ENCODE data around the gene XPA.
"Not testable (repeated sequence)": the region's sequence is repeated elsewhere in the genome, so short reads cannot be mapped to it uniquely, and the experiment has no call there.

XPA gene

DNA sequence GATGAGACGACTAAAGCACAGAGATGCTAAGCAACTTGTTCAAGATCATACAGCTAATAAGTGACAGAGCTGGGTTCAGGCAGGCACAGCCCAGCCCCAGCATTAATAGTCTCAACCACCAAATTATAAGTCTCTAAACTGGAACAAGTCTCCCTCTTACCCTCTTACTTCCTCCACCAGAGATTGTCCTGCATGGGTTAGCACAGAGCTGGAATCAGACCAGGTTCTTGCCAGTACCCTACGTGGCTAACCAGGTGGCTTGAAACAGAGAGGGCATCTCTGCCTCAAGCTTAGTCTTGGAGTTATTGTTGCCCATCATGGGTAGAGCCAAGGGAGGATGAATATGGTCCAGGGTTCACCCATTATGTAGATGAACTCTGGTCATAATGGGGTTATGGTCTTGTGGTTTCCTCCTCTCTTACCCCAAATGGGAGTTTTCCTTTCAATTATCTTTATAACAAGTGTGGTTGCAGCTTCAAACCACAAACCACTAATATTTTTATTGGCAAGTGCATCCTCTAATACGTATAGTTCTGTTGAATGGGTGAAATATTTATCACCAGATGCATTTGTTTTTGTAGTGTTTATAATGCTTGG is 8.3 kb upstream of the XPA start:
- DNase-seq = no peak
- in situ Hi-C loops (cut with HindIII; ENCODE audit: low pct_ligation_motif_present, low pct_unique_long_range_greater_than_20kb, low sequenced_read_pairs) = no loop called here

DNA sequence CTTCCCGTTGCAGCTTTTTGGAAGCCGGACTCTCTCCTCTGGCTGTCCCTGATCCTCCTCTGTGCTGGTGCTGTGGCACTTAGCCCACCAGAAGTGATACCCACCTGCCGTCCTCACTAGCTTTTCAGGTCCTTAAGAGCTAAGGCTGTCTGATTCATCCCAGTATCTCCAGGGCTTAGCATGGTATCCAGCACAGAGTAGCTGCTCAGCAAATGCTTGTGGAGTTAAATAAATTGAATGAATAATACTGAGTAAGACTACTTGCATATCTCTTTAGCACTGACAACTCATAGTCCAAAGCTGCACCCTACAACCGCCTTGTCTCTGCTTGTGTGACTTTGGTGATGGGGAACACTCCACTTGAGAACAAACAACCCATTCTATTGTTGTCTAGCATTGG is 7.7 kb upstream of the XPA start:
- in situ Hi-C loops (cut with HindIII; ENCODE audit: low pct_ligation_motif_present, low pct_unique_long_range_greater_than_20kb, low sequenced_read_pairs) = no loop called here
- no peak for DNase-seq

DNA sequence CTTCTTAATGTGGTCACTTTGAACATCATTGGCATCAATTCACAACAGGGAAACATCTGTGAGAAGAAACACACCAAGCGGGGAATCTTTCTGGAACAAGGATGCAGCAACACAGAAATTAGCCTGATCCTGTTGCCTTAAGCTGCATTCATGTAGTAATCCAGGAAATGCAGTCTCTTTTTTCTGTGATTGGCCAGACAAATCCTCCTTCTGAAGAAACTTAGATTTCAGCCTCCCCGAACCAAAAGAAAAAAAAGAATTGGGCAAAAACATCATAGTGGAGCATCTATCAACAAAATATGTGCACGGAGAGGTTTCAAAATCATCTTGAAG is 7.2 kb upstream of the XPA start:
- no peak for DNase-seq
- in situ Hi-C loops (cut with HindIII; ENCODE audit: low pct_ligation_motif_present, low pct_unique_long_range_greater_than_20kb, low sequenced_read_pairs) = no loop called here

DNA sequence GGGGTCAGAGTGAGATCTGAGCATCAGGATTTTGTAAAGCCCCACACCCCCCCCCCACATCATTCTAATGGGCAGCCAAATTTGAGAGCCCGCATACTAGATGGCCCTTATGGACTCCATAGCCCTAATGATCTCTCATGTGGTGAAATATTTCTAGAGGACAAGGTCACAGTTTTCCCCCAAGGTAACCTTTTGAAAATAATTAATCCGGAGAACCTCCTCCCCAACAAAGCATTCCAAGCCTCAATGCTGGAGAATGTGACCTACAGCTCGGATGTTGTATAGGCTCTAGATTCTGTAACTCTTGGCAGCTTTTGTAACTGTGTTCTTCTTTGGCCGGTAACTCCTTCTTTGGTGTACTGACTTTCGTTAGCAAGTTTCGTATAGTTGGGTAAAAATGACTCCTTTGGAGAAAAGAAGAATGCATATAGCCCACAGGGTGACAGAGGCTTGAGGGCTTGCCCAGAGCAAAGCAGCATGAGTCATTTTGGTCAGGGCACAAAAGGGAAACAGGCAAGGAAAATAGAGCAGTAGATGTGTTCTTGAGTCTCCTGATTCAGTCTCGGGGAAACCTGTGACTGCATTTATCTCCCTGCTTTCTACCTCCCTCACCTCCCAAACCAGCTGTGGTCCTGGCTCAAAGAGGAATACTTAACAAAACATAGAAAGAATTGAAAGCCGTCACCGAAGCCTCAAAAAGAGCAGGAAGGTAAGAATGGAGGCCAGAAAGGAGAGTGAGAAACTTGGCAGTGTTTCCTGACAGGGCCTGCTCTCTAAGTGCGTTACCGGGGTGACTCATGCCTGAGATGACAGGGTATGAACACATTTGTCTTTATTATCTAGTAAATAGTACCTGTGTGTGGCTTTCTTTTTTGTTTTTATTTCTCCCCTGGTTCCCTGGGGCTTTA is 6.6 kb upstream of the XPA start:
- DNase-seq = peak; percentile 87
- in situ Hi-C loops (cut with HindIII; ENCODE audit: low pct_ligation_motif_present, low pct_unique_long_range_greater_than_20kb, low sequenced_read_pairs) = no loop called here

DNA sequence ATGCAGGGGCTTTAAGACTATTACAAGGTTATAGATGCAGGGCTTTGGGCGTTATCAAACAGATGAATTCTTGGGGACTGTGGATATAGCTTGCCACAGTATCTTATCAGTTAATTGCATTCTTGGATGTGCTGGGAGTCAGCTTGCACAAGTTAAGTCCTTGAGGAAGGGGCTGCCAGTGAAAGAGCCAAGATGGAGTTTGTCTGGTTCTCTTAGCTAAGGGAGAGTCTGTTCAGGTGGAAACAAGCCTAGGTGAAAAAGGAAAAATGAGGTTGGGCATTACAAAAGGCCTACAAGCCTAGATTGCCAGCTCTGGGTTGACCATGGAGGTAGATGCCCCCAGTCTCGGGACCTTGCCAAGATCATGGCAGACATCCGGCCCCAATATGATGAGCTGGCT is 2.7 kb upstream of the XPA start:
- in situ Hi-C loops (cut with HindIII; ENCODE audit: low pct_ligation_motif_present, low pct_unique_long_range_greater_than_20kb, low sequenced_read_pairs); DNase-seq: not testable (repeated sequence)

DNA sequence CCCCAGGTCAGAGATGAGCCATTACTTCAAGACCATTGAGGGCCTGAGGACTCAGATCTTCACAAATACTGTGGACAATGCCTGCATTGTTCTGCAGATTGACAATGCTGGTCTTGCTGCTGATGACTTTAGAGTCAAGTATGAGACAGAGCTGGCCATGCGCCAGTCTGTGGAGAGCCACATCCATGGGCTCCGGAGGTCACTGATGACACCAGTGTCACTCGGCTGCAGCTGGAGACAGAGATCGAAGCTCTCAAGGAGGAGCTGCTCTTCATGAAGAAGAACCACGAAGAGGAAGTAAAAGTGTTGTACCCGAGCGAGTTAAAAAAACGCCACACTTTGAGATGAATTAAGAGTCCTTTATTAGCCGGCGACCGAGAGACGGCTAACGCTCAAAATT is 2.1 kb upstream of the XPA start:
- in situ Hi-C loops (cut with HindIII; ENCODE audit: low pct_ligation_motif_present, low pct_unique_long_range_greater_than_20kb, low sequenced_read_pairs); DNase-seq: not testable (repeated sequence)

DNA sequence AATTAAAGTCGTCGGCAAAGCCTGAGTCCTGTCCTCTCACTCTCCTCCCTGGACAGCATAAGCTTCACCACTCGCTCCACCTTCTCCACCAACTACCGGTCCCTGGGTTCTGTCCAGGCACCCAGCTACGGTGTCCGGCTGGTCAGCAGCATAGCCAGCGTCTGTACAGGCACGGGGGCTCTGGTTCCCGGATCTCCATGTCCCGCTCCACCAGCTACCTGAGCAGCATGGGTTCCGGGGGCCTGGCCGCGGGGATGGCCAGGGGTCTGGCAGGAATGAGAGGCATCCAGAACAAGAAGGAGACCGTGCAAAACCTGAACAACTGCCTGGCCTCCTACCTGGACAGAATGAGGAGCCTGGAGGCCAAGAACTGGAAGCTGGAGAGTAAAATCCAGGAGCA is 1.7 kb upstream of the XPA start:
- in situ Hi-C loops (cut with HindIII; ENCODE audit: low pct_ligation_motif_present, low pct_unique_long_range_greater_than_20kb, low sequenced_read_pairs) = no loop called here
- no peak for DNase-seq

DNA sequence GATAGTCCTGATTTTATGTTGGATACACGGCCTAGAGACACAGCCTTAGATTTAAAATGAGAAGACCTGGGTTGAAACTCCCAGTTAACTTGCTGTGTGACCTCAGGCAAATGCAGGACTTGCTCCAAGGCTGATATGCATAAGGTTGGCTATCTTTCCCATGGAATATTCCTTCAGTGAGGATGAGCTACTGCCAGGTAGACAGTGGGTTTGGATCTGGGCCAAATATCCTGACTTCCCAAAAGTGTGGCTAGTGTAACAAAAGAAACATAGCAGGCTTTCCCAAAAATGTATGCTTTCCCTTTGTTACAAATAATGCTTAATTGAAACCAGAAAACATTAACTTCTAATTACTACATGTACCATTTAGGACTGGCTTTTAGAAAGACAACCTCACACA is 697 bp upstream of the XPA start:
- in situ Hi-C loops (cut with HindIII; ENCODE audit: low pct_ligation_motif_present, low pct_unique_long_range_greater_than_20kb, low sequenced_read_pairs) = no loop called here
- DNase-seq = no peak

DNA sequence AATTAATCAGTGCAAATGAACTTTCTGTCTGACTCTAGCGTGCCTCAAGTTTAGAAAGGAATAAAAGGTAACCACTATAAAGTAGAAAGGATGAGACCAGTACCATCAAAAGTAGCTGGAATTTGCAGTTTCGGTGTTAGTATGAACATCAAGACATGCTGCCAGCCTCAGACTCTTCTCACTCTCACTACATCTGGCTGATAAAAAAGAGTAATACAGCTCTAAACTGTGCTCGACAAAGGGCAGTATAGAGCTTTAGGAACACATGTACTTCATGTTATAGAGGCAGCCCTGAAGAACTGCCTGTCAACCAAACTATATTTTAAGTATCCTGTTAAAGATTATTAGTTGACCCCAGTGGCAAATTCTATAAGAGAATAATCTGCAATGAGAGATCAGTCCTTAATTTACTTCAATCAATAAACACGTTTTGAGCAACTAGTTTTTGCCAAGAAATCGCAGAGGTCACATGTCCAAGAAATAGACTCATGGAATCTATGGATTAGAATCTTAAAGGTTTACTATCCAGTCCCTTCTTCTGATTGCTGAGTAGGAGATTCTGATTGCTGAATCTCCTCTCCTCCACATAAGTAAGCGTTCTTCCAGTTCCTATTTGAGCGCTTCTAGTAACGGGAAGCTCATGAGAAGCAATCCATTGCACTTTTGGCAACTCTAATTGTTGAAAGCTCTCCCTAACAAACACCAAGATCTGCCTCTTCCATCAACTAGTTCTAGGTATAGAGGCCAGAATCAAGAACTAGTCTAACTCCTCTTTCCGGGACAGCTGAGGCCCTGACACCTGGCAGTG is 941 bp downstream of the XPA start:
- in situ Hi-C loops (cut with HindIII; ENCODE audit: low pct_ligation_motif_present, low pct_unique_long_range_greater_than_20kb, low sequenced_read_pairs) = no loop called here
- peak; percentile 20 for DNase-seq

DNA sequence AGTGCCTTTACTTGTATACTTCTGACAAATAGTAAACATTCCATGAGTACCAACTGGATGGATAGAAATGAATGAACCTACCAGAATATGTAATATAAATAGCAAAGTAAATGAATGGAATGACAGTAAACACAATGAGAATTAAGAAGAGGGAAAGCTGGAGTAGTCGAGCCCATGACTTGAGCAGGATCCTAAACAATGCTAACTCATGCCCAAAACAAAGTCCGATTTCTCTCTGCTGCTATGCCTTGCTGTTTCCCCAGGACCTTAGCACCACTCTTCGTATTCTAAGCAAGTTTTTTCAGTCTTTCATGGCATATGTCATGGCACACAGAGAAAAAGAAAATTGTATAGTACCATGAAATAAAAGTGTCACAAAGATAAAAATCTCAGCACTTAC is 1.8 kb downstream of the XPA start:
- in situ Hi-C loops (cut with HindIII; ENCODE audit: low pct_ligation_motif_present, low pct_unique_long_range_greater_than_20kb, low sequenced_read_pairs) = no loop called here
- DNase-seq = no peak

DNA sequence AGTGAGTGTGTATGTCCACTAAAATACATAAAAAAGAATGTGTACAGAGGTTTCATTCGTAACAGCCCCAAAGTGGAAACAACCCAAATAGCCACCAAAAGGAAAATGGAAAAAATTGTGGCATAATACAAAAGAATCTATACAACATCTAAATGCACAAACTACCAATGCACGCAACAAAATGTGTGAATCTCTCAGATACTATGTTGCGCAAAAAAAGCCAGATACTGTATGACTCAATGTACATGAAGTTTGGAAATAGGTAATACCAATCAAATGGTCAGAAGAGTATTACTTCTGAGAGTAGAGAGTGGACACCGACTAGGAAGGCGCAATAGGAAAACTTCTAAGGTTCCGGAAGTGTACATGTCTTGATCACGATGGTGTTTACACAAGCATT is 2.4 kb downstream of the XPA start:
- in situ Hi-C loops (cut with HindIII; ENCODE audit: low pct_ligation_motif_present, low pct_unique_long_range_greater_than_20kb, low sequenced_read_pairs) = no loop called here
- no peak for DNase-seq

DNA sequence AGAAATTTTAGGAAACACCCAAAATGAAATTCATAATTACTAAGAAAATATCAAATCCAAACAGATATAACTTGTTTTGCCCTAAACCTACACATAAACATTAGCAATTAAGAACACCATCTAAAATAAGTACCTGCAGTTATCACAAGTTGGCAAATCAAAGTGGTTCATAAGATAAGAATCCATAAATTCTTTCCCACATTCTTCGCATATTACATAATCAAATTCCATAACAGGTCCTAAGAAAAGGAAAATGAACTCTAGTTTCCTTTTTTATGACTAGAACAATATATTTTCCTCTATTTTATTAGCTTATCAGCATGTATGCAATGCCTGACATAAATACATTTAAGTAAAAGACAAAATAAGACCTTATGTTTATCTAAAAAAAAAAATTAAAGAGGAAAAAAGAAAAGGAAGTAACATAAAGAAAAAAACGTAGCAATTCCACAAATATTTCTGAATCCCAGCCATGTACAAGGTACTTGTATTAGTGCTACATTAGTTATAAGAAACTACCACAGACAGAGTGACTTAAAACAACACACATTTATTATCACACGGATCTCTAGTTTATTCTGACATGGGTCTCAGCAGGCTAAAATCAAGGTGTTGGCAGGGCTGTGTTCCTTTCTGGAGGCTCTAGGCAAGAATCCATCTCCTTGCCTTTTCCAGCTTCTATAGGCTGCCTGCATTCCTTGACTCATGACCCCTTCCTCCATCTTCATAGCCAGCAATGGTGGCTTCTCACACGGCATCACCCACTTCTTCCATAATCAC is 7.5 kb downstream of the XPA start:
- peak; percentile 55 for DNase-seq
- in situ Hi-C loops (cut with HindIII; ENCODE audit: low pct_ligation_motif_present, low pct_unique_long_range_greater_than_20kb, low sequenced_read_pairs) = no loop called here

DNA sequence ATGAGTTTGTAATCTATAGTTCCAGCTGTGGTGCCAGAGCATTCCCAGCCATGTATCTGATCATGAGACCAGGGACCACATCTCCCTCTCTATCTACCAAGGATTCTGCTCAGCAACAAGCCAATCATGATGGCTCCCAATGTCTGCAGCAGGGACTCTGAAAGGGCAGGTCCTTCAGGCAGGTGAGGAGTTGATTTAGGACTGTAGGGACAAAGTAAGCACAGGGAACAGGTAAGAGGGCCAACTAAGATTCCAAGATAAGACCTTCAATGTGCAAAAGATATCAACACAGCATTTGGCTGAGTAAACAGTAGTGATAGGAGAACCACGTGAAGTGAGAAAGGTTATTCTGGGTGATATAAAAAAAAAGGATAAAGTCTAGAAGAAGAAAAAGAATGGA is 8.5 kb downstream of the XPA start:
- in situ Hi-C loops (cut with HindIII; ENCODE audit: low pct_ligation_motif_present, low pct_unique_long_range_greater_than_20kb, low sequenced_read_pairs) = no loop called here
- DNase-seq = no peak

DNA sequence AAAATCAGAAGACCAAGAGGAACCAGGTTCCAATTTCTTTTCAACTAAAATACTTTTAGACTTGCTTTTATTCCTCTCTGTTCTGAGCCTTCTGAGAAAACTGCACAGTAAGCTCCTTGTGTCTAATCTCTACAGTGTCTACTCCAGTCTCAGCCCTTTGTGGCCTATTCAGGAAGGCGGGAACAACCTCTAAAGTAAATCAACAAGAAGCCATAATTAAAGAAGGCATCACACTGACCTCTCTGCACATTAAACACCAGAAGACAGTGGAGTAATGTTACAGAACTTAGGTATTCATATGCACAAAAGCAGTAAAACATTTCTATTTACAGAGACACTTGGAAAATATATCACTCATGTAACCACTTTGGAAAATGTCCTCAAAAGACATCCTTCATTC is 14.9 kb downstream of the XPA start:
- no peak for DNase-seq
- in situ Hi-C loops (cut with HindIII; ENCODE audit: low pct_ligation_motif_present, low pct_unique_long_range_greater_than_20kb, low sequenced_read_pairs) = no loop called here

DNA sequence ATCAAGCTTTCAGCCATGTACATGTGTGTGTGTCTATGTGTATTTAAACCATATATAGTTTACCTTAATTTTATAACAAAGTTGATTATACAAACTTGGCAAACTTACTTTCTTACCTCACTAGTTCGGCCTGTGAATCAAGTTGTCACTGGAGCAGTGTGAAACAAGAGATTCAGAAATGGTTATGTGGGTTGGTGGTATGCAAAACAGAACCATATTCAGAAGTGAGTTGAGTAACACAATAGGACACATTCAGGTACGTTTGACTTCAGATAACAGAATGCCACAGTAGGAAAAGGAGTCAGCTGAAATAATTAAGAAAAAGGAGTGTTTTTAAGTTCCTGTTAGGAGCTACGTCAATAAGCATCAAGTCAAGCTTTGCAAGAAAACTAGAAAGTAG is 21.5 kb downstream of the XPA start:
- in situ Hi-C loops (cut with HindIII; ENCODE audit: low pct_ligation_motif_present, low pct_unique_long_range_greater_than_20kb, low sequenced_read_pairs) = no loop called here
- no peak for DNase-seq

DNA sequence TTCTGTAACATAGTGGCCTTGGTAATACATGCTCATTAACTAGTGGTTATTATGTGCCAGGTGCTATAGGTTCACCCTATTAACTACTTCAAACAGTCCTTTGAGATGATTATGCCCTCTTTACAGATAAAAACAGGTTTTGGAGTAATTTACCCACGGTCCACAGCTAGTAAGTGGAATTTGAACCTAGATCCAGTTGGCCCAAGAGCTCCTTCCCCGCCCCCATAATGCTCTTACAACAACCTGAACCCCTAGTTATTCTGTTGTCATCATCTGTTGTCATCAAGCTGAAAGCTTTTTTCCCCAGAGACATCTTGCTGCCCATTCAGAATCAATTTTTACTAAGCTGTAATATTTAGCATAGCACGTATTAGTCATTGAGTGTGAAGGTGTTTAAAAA is 23.2 kb downstream of the XPA start:
- in situ Hi-C loops (cut with HindIII; ENCODE audit: low pct_ligation_motif_present, low pct_unique_long_range_greater_than_20kb, low sequenced_read_pairs) = no loop called here
- no peak for DNase-seq

DNA sequence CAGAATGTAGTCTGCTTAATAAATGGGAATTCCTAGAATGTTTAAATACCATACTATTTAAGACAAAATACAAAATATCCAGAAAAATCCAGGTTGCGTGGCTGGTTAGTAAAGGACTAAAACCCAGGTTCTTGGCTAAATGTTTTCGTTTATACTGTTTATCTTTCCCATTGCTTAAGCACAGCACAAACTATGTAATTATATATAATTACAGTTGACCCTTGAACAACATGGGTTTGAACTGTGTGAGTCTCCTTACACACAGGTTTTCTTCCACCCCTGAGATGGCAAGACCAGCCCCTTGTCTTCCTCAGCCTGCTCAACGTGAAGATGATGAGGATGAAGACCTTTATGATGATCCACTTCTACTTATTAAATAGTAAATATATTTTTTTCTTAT is 24.7 kb downstream of the XPA start:
- no peak for DNase-seq
- in situ Hi-C loops (cut with HindIII; ENCODE audit: low pct_ligation_motif_present, low pct_unique_long_range_greater_than_20kb, low sequenced_read_pairs) = no loop called here

DNA sequence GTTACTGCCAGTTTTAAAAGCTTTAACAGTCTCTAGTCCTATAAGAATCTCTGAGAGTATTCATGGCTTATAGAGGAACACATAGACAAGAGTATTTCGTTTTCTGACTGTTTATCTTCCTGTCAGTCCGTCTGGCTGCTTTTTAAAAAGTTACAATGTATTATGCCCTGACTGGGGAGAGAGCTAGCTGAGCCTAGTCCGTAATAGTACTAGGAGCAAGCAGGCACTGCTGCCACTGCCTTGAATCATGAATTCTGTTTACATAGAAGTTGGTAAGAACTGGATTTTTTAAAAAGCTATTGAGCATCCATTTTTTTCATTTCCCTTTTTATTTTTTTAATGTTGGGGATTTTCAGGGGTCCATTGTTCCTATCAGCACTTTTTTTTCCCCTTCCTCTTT is 26.6 kb downstream of the XPA start:
- in situ Hi-C loops (cut with HindIII; ENCODE audit: low pct_ligation_motif_present, low pct_unique_long_range_greater_than_20kb, low sequenced_read_pairs) = no loop called here
- DNase-seq = no peak

DNA sequence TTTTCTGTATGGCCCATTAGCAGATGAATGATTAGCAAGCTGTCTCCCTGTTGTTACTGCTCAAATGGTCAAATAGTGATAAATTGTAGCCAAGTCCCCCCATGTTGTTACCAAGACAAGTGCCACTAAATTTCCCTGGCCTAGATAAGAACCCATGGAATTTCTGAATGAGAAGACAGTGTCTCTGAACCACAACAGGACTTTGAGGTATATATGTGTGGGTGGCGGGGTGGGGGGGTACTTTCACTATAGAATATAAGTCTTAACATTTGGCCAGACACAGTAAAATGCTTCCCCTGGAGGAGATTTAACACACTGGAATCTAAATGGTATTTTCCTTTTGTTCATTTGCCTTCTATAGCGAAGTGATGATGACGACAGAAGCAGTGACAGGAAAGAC is 28.7 kb downstream of the XPA start:
- in situ Hi-C loops (cut with HindIII; ENCODE audit: low pct_ligation_motif_present, low pct_unique_long_range_greater_than_20kb, low sequenced_read_pairs) = no loop called here
- DNase-seq = no peak

All from ACHN (cell line).